Thyroid gland (tissue), 4 donors: Measurements from ENCODE around the gene CNTNAP5.

Source experiments
- POLR2A ChIP-seq, 2 donors: fragments of 450-650 bp; IDR thresholded peaks; one replicate each; pipeline ENCODE4 v1.6.1; 2017; ENCODE audit warnings: antibody characterized with exemption in 2 of 2, mild to moderate bottlenecking in 2 of 2, moderate library complexity in 1 of 2
- TF ChIP-seq, protein P1 (sequence below), 6 experiments: fragments of 200-600 bp in 3 of 6; fragments of 450-650 bp in 3 of 6; sonication (generic) in 3 of 6; IDR thresholded peaks; one replicate each; pipeline ENCODE4 v1.5.1; 2016 to 2019; ENCODE audit warnings: antibody characterized with exemption in 6 of 6, mild to moderate bottlenecking in 2 of 6, inconsistent platforms in 1 of 6, moderate library complexity in 1 of 6

GRCh38 chr2:124666976-124667375, 641.9 kb downstream of the CNTNAP5 start:
- TF ChIP-seq, protein P1, sequence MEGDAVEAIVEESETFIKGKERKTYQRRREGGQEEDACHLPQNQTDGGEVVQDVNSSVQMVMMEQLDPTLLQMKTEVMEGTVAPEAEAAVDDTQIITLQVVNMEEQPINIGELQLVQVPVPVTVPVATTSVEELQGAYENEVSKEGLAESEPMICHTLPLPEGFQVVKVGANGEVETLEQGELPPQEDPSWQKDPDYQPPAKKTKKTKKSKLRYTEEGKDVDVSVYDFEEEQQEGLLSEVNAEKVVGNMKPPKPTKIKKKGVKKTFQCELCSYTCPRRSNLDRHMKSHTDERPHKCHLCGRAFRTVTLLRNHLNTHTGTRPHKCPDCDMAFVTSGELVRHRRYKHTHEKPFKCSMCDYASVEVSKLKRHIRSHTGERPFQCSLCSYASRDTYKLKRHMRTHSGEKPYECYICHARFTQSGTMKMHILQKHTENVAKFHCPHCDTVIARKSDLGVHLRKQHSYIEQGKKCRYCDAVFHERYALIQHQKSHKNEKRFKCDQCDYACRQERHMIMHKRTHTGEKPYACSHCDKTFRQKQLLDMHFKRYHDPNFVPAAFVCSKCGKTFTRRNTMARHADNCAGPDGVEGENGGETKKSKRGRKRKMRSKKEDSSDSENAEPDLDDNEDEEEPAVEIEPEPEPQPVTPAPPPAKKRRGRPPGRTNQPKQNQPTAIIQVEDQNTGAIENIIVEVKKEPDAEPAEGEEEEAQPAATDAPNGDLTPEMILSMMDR (IDR thresholded peaks at IDR 0.05) = no peak
- no peak for TF ChIP-seq POLR2A (IDR thresholded peaks at IDR 0.05)
